NCI-H1092 treated with DMSO at 0.1 percent for 48 hours (cell line): ENCODE measurements around the gene CD44.

Experiments used
- DNase-seq: peaks from one replicate; lab custom pipeline; 2025; lab: John Stamatoyannopoulos, UW

The CD44 gene

DNA sequence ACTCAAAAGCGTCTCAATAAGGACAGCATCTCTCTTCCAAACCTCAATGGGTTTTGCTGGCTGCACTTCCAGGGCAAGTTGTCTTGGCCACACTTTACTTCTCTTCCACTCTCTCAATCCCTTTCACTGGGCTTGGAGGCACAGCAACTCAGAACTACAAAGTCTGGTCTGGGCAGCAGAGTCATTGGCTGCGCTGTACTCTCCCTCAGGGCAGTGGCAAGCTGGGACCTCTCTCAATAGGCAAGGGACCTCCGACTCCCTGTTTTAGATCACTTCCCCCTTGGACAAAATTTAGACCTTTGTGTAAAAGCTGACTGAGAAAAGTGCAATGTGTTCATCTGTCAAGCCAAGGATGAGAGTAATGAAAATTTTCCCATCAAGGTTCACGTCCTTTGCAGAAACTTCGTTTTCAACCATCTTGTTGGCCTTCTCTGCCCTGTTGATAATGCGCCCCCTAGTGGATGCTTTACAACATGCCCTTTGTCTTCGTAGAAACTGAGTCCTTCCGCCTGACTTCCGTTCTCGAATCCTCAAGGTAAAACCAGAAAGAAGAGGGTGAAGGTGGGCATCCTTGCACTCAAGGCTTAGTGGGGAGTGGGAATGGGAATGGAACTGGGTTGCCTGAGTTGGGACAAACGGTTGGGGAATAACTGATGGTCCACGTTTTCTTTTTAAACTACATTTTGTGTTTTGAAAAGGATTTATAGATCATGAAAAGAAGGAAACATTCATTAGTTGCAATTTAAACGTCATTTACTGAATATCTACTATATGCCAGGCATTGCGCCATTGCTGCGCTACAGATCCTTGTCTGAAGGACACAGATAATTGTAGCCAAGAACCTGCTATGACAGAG, 99.1 kb downstream of the CD44 start:
- peak; percentile 29 for DNase-seq

DNA sequence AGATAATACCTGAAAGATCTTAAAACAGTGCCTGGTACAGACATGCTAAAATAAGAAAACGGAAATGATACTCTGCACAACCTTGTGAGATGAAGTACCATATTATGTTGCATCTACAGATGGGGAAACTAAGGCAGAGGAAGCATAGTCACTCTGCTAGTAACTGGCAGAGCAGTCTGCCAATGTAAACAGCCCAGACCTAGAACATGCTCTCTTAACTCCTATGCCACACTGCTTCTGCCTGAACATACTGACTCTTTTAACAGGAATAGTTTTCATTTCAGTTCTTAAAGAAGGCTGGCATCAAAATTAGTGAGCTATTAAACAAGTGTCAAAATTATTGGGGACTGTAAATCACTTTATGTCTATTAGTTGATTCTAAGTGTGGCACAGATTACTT, 99.9 kb downstream of the CD44 start:
- no peak for DNase-seq

DNA sequence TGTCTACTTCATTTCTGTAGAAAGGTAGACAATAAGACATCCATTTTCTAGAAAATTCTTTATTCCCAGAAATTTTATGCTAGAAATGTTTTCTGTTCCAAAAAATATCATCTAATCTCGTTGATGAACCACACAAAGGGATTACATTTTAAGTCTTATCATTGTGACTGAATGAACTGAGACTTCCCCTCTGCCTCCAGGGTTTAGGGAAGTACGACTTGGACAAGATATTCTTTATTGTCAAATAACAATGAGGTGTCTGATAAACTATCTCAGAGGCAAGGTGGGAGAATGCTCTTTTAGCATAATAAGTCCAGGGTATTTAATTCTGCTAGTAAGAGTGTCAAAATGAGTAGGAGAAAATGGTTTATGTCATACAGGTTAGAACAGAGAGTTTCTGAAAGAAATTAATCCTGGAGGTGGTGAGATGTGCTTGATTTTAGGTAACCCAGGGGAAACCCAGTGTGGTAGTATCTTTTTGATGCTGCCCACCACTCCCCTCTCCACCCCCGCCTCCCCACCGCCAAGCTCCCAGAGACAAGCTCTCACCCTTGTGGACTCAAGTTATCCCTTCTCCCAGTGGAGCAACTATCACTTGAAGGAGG, 100.6 kb downstream of the CD44 start:
- DNase-seq: no peak

DNA sequence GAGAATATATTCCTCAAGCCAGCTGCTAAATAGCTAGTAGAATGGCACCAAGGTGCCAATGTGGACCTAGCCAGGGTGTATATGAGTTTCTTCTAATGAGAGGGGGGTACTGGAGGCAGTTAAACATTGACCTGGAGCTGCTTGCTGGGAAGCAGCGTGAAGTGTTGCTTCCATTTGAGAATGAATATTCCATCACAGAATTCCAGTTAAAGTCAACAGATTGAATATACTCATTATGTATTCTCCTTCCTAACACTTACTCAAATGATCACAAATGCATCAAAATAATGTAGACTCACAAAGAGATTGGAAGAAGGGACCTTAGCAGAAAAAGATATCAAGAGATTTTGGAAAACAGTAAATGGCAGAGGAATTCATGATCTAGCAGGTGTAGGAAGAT, 102.1 kb downstream of the CD44 start:
- no peak for DNase-seq

DNA sequence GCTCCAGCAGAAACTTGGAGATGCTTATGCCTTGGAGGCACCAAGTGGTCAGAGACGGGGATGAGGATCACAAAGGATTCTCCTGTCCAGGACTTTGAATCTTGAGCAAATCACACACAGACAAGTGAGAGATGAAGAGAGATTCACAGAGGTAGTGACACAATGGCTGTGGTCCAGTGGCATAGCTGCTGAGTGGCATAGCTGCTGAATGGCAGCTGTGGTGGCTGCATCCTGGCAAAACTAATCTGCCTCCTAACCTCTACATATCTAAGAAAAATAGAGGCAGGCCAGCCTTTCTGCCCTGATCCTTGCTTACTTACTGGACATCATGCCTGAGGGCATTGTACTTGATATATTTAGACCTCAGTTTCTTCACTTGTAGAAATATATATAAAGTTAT, 102.6 kb downstream of the CD44 start:
- no peak for DNase-seq

DNA sequence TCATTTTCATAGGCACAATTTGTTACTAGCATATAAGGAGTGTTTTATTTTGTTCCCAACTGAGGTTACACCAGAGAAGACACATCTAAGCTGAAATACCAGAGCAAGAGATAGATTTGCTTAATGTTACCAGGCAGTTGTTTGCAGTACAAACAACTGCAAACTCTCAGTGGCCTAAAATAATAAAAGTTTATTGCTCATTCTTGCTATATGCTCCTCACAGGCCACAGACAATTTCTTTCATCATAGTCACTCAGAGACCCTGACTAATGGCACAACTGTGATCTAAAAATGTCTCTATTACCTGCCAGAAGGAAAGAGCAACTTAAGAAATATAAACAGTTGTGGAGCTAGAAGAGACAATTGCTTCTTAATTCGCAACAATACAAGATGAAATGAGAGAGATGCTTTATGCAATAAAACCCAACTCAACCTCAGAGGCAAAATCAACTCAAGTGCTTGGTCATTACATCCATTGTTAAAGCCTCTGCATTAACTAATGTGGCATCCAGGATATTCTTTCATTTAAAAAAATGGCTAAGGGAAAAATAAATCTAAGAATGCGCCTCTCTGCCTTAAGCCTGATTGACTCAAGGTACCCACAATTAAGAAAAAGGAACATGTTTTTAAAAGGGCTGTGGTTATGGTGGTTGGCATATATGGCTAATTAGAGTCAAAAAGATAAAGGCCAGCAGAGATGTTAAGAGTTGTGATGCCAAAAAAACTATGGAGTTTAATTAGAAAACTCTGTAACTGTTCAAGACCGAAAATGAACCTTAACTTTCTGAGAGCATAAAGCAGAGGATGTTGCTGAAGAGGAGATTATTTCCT, 103.7 kb downstream of the CD44 start:
- no peak for DNase-seq

DNA sequence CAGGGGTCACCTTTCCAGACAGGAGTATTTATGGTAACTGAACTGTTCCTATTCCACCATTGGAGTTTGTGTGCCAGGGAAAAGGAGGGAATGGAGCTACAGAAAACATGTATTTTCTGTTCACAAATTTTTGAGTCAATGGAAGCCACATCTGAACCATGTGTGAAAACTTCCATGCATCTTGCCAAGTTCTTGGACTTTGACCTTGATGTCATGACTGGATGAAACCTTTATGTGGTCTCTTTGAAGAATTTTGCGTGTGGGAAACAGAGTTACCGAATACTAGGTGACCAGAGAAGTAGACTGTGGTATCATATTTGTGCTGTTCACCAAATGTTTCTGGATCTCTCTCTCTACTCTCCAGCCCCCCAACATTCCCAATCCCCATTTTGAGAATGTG, 104.8 kb downstream of the CD44 start:
- no peak for DNase-seq

DNA sequence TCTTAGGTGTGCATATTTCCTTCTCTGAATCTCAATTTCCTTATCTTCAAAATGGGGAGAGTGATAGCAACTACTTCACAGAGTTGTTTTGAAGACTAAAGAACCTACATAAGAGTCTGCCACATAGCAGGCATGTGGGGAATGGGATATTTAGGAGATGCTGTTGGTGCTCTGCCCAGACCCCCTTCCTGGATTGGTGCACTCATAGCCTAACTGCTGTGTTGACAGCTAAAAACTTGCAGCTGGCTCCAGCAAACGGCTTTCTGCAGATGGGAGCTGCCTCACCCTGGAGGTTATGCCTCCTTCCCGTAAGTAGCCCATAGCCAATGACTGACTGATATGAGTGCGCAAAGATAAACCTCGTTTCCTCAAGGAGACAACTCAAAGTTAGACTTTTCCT, 106.1 kb downstream of the CD44 start:
- DNase-seq: no peak

DNA sequence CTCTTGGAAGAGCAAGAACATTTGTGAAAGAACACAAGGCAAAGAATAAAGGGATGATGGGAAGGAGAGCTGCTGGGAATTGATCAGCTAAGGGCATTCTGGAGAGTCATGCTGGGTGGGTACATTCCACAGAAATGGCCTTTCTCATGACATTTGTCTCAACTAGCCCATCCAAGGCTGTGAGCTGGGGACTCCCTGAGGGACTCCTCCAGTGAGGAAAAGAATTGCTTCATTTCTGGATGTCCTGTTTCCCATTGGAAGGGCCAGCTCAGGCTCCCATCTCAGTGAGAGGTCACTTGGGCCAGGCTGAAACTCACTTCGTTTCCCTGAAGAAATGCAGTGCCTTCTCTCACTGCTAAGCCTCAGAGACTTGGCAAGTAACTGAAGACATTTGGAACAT, 106.8 kb downstream of the CD44 start:
- no peak for DNase-seq

DNA sequence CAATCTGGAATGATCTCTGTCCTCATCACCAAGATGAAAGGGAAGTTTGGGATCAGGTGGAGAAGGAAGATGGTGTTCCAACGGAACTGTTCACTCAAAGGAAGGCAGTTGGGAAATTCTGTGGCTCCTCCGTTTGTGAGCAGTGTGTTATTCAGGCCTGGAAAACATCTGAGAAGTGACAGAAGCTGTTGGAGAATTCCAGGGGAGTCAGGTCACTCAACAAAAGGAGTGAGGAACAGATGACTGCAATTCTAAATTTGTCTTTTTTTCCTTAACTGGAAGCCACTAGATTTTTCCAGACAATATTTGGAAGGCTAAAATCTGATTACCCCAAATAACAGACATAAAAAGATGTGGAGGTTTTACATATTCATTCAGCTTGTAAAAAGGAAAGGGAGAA, 107.8 kb downstream of the CD44 start:
- no peak for DNase-seq

DNA sequence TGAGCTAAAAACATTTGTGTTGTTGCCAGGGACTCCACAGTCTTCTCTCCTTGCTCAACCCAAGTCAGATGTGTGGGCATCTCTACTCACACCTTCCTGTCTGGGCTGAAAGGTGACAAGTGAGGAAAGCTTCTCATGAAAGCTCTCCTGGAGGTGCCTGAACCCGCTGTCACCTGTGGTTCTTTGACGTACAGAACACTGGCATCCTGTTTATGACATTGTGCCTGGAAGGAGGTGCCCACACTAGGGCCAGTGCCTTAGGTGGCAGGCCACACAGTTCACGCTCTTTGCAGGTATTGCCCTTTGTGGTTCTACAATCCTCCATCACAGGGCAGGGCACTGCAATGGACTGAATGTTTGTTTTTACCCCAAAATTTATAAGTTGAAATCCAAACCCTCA, 108.5 kb downstream of the CD44 start:
- no peak for DNase-seq

DNA sequence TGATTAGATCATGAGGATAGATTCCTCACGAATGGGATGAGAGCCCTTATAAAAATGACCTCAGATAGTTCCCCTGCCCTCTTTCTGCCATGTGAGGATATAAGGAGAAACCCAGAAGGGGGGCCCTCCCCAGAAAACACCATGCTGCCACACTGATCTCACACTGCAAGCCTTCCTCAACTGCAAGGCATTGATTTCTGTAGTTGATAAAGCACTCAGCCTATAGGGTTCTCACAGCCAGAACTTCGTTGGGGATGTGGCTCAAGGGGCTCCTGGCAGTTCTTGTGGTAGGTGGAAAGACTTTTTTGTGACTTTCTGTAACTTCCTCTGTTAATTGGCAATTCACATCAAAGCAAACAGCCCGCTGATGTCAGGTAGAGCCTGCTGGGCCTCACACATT, 108.9 kb downstream of the CD44 start:
- DNase-seq: no peak

DNA sequence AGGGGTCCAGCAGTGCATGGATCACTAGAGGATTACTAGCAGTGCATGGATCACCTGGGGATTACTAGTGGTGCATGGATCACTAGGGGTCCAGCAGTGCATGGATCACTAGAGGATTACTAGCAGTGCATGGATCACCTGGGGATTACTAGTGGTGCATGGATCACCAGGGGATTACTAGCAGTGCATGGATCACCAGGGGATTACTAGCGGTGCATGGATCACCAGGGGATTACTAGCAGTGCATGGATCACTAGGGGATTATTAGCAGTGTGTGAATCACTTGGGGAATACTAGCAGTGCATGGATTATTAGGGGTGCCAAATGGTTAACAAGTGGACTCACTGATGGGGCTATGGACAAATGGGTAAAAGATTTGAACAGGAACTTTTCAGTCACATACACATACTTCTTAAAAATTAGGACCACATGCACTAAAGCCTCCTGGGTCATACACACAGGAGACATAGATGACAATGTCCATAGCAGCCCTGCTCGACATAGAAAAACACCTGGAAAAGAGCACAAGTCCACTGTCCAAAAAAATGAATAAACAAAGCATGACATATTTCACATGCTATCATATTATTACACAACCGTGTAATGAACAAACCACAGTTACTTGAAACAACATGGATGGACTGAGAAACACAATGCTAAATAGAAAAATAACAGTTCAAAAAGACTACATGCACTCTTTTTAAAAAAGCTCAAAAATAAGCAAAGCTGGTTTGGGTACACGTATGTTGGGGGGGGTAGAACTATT, 109.8 kb downstream of the CD44 start:
- no peak for DNase-seq

DNA sequence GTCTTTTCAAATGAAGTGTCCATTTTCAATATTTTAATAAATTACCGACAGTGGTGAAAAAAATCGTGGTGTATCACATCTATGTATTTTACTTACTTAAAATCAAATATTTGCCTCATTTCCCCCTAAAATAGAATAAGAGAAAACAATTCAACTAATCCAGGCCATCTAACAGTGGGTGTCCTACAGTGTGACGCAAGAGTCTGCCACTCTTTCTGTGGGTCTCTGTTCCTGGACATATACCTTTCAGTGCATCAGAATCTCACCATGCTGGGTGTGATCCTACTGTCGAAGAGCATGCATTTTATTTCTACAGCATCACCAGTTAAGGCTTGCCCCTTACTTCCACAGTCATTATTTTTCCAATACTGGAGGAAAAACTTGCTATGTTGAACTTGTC, 111.2 kb downstream of the CD44 start:
- no peak for DNase-seq

DNA sequence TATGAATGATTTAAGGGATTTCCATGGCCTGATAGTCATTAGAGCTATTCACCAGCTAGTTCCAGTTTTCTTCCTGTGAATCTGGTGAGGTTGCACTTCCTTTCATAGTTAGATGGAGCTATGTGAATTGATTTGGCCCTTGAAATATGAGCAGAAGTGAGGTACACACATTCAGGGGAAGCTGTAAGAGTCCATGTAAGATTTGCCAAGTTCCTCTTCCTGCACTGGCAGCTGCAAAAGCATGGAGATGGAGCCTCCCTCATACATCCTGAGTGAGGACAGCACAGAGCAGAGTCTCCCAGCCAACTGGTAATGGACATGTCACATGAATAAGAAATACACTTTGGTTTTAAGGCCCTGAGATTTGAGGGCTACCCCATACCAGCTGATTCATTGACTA, 111.7 kb downstream of the CD44 start:
- DNase-seq: no peak

DNA sequence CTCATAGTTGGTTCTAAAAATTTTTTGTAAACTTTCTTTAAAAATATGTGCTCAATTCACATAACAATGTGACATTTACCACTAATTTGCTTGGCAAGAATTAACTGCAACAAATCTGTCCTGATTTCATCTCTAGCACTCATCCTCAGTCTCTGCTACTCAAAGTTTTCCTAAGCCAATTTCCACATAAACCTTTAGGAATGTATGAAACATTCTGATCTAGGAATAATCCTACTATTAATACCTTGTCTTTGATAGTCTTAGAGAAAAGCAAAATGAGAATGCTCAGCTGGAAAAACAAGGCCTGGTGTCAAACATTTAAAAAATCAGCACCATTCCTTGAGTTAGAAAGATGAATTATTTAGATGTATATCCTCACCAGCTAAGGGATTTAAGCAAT, 114.3 kb downstream of the CD44 start:
- DNase-seq: no peak

DNA sequence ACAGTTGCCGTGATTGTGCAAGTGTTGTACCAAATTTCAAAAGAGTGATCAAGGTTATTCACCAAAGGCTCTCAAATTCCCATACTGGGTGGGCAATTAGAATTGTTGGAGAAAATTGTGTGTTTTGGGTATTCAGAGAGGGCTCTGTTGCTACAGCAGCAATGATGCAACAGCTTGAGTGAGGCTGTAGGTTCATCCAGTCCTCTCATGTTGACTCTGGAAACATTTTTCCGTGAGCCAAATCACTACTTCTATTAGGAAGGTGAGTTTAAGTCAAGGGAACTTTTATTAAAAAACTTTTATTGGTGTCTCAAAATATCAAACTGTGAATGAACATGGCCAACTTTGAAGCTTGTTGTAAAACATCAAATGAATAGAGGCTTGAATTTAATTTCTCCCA, 116.5 kb downstream of the CD44 start:
- DNase-seq: no peak

DNA sequence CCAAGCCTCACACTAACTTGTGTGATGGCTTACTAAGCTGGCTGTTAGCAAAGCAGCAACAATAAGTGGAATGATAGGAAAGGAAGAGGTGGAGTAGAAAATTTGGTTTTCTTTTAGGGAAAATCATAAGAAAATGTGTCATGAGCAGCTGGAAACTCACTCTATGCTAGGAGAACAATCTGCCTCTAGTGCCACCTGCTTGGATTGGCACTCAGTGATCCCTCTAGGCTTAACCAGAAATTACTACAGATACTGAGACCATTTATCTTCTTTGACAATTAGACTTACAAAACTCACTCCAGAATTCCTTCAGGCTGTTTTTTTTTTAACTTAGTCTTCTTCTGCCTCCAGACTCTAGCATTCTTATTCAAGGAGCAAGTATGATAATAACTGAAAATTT, 117.3 kb downstream of the CD44 start:
- DNase-seq: no peak

DNA sequence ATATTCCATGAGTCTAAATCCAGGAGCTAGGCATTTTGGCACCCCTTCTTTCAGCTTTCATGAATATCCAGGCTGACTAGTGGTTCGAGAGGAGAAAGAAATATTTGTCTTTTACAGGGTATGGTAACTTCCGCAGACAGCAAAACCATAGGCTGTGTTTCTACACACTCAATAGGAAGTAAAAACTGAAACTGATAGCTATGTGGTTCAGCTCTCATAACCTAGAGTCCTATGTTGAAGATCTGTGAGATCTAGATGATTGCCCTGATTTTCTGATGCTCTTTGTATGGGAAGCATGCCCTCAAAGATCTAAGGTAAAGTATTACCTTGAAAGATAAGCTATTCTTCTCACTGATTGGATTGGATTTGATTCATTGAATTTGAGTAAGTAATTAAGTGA, 118.3 kb downstream of the CD44 start:
- no peak for DNase-seq

DNA sequence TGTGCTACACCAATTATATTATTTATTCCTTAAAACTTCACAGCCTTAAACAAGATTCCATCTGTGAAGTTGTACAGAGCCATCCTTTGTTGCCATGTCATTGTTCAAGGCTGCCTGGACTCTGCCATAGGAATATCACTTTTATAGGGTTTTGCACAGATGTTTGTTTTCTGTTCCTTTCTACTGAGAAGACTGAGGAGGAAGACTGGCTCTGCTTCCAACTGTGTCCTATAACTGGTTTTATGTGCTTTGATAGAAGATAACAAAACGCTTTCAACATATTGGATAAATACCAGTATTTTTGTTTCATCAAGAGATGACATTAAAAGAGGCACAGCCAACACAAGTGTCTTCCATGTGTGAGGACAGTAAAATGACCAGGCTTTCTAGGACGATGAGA, 120.6 kb downstream of the CD44 start:
- no peak for DNase-seq

DNA sequence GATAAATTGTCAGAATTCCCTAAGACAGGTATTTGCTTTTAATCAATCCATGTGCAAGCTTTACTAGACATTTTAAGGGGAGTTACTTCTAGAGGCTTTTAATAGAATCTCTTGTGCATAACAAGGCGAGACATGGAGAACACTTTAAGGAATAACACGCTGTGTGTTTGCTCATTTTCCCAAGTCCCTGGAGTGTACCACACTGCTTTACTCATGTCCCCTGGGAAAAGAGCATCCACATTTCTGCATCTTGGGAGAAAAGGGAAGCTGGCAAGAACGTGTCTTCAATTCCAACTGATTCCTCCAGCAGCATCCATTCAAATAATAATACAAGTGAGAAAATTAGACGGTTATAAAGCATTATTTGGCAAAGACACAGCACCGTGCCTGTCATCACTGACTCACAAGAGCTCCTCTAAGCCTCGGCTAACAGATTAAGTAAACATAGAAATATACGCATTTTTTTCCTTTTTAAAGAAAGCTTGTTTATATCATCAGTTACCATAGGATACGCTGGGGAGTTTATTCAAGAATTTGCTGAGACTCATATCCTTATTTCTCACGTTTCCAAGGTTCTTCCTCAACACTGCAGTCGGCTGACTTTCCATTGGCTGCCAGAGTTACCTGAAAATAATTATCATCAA, 121.5 kb downstream of the CD44 start:
- no peak for DNase-seq

DNA sequence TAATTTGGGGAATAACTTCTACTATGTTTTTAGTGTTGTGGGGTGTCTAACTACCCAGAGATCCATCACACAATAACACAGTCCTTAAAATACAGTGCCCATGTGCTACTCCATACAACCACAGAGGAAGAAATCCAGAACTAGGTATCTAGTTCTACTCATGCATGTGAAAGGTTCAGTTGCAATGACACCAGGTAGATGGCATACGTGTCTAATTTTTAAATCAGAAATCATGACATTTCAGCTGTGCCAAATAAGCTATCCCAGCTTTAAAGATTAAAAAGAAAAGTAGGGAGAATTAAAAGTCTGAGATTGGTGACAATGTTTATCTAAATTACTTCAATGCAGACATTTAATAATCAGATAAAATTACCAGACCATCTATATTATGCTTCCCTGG, 122.2 kb downstream of the CD44 start:
- DNase-seq: no peak
